ENCODE data around the gene P3H1. TPM values are rescaled to one million over a fixed set of nuclear protein-coding genes. Genes with fewer than 3 reads are reported as not detected.

P3H1 gene
- total RNA-seq, 1 experiment from 2014 or later, result 47.1 TPM

- peaks cover 10% of the 10 kb centered on the region in 2 experiments for H3K4me1 Mint-ChIP-seq
- H3K27ac Mint-ChIP-seq, result no peak overlapping the region; a peak in 2 of 7 replicates
- Histone ChIP-seq H3K27ac (ENCODE audit: insufficient read length, low read depth, low read length) (no peak overlapping the region), H2AFZ (ENCODE audit: low read length) (no peak overlapping the region), H4K20me1 (ENCODE audit: control insufficient read depth, insufficient read depth, insufficient read length) (no peaks in the 10 kb centered on the region), H3K4ac (ENCODE audit: low read depth, low read length) (no peak overlapping the region), H2BK5ac (ENCODE audit: insufficient read length, low read length) (no peak overlapping the region), H2BK120ac (ENCODE audit: low read depth, low read length, poor library complexity, severe bottlenecking) (no peak overlapping the region), H4K8ac (replicated peaks; ENCODE audit: insufficient read length, low read depth, low read length) (no peak overlapping the region), H3K27me3 (ENCODE audit: insufficient read depth, low read length) (no peaks in the 10 kb centered on the region), H3T11ph (ENCODE audit: low read length) (no peak overlapping the region), H3K18ac (ENCODE audit: insufficient read length, low read depth, low read length) (no peak overlapping the region), H3K9ac (ENCODE audit: extremely low read depth, insufficient read length, low read length) (no peak overlapping the region), H3K9me3 (ENCODE audit: control insufficient read depth, low read depth, low read length) (no peaks in the 10 kb centered on the region), H3K4me1 (ENCODE audit: insufficient read depth, low read length) (no peaks in the 10 kb centered on the region), H2BK20ac (ENCODE audit: low read depth, low read length, poor library complexity, severe bottlenecking) (no peak overlapping the region), H3K23ac (ENCODE audit: insufficient read length, low read depth, low read length) (no peak overlapping the region), H3K79me2 (ENCODE audit: insufficient read depth, low read length) (no peaks in the 10 kb centered on the region), H4K5ac (ENCODE audit: insufficient read length, low read depth, low read length) (no peak overlapping the region), H4K91ac (ENCODE audit: insufficient read length, low read depth, low read length) (no peak overlapping the region), H2BK12ac (ENCODE audit: insufficient read length, low read depth, low read length) (no peak overlapping the region), H3K23me2 (ENCODE audit: insufficient read length, low read depth, low read length, poor library complexity, severe bottlenecking) (no peaks in the 10 kb centered on the region), H3K56ac (ENCODE audit: insufficient read length, low read depth, low read length) (no peak overlapping the region), H3K4me2 (ENCODE audit: insufficient read depth, insufficient read length, low read length) (no peak overlapping the region), H2AK5ac (ENCODE audit: insufficient read length, low read length) (no peak overlapping the region), H3K79me1 (ENCODE audit: insufficient read depth, low read depth, low read length, poor library complexity, severe bottlenecking) (no peaks in the 10 kb centered on the region), H2BK15ac (ENCODE audit: low read depth, low read length) (no peak overlapping the region), H3K14ac (ENCODE audit: insufficient read depth, low read length) (no peak overlapping the region)
- no peaks in the 10 kb centered on the region; the same call in 1 of the 2 replicates for H3K27me3 Mint-ChIP-seq (ENCODE audit: low read depth)
- TF ChIP-seq CTCF (conservative IDR thresholded peaks at IDR 0.05), result no peak
- no peak overlapping the region; a peak in 1 of 5 replicates for H3K4me3 Mint-ChIP-seq
- H3K36me3 Mint-ChIP-seq (ENCODE audit: insufficient read depth in 1 of 3, low read depth in 3 of 3), result peaks cover 5 to 25% (median 11%) of the 10 kb centered on the region in 3 experiments; a peak in 6 of 7 replicates
- no peaks in the 10 kb centered on the region for H3K9me3 Mint-ChIP-seq
- no CpG with 5 or more reads among the region's 5 CpGs for WGBS (ENCODE audit: extremely low coverage, insufficient read length, low lambda C conversion rate)
- DNase-seq, result no peak
These were observed 19.3 kb upstream of the P3H1 start for GRCh38 chr1:42786097-42786496.

Data from H9 (cell line).